Suprapubic skin (tissue), 3 donors: ENCODE results near the gene FHL2.

Experiments used
- CTCF ChIP-seq, 2 donors: fragments of 200-600 bp in 1 of 2; fragments of 450-650 bp in 1 of 2; sonication (generic) in 1 of 2; IDR thresholded peaks; one replicate each; pipeline ENCODE4 v1.5.1; 2016 to 2019; ENCODE audit warnings: antibody characterized with exemption in 2 of 2, mild to moderate bottlenecking in 1 of 2, moderate library complexity in 1 of 2
- POLR2A ChIP-seq, 2 donors: fragments of 450-650 bp; IDR thresholded peaks; one replicate each; pipeline ENCODE4 v1.6.1; 2017; ENCODE audit warnings: antibody characterized with exemption in 2 of 2, mild to moderate bottlenecking in 2 of 2, moderate library complexity in 2 of 2

GRCh38 chr2:105376789-105377240 is 22.0 kb downstream of the FHL2 start:
- TF ChIP-seq CTCF (IDR thresholded peaks at IDR 0.05) (no peak), POLR2A (IDR thresholded peaks at IDR 0.05) (no peak)
